ENCODE measurements around the gene CNOT1.
A peak's percentile ranks its signal among the peaks of the same experiment; 100 is the strongest.
"Not testable (repeated sequence)": the region's sequence is repeated elsewhere in the genome, so short reads cannot be mapped to it uniquely, and the experiment has no call there.

The CNOT1 gene

DNA sequence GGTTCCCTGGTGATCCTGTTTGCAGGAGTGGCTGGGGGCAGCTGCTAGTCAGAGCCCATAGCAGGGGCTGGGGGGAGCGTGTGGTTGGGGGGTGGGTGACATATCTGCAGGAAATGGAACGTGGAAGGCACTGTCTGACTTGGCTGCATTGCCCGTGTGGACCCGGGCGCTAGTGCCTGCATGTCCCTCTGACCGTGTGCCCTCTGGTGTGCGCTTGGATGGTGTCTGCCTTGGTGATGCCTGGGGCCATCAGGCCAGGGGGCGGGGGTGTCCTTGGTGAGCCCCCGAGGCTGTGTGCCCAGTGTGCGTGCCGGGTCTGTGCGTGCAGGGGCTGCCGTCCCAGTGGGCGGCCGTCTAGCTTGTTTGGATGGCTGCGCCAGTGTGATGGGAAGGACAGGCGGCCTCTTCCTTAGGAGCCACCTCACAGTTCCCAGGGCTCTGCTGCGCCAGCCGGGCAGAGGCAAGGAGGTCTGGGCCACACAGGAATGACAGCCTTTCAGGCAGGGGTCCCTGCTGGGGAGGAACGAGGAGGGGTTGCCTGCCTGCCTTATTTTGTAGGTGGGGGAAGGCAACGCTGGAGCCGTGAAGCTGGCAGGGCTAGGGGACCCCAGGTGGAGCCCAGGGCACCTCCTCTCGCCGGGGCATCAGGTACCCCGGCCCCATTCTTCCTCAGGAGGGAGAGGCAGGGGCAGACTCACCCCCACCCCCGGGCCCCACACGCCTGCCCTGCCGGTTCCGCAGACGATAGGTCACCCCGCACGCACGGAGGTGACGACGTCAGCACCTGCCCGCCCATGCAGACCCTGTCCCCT, 129.0 kb downstream of the CNOT1 start:
- DNase-seq, result no peak

DNA sequence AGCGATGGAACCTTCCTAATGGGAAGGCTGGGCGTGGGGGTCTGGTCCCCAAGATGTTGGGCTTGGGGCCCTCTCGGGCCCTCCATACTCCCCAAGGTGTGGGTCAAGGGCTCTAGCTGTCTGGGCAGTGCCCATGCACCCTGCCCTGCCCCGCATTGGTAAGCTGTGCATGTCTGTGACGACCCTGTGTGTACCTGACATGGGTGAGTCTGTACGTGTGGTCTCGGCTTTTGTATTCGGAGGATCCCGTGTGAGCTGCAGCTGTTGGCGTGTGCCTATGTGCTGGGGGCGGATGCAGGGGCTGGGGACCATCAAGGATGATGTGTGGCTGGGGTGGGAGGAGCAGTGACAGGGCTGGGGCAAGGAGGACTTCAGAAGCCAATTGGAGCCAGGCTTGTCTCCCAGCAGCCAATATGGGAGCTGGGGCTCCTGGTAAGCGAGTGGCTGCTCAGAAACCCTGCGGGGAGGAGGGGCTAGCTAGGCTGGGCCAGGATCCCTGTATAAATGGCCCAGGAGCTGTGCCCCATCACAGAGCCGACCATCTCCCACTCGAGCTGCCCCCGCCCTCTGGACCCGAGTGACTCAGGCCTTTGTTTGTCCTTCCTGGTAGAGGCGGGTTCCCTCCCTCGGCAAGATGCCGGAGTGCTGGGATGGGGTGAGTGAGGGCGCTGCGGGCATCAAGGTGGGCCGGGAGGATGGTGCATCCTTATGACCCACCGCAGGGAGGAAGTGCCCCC, 129.8 kb downstream of the CNOT1 start, which contains the start of gene NDRG4:
Gene NDRG4, plus strand, starts transcription at position 529 of the 737 bp plus-strand sequence. Its CDS starts 106 bp downstream, at position 635.
- DNase-seq, result peak in 1 of 2 experiments; percentile 11

DNA sequence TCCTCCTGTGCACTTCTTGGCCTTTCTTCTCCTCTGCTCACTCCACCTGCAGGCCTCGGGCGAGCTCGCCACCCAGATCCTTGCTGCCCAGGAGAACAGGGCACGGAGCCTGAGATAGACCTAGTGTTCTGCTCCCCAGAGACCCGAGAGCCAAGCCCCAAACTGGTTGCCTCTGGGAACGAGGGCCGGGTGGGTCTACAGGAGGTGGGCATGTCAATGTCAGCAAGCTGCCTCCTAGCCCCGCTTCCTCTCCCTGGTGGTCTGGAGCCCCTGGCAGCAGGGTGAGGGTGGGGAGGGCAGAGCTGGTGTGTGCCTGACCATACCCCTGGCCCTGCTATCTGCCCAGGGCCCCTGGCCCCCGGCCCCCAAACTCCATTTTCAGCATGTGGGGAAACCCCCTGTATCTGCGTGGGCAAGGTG, 130.5 kb downstream of the CNOT1 start:
- DNase-seq, result no peak

DNA sequence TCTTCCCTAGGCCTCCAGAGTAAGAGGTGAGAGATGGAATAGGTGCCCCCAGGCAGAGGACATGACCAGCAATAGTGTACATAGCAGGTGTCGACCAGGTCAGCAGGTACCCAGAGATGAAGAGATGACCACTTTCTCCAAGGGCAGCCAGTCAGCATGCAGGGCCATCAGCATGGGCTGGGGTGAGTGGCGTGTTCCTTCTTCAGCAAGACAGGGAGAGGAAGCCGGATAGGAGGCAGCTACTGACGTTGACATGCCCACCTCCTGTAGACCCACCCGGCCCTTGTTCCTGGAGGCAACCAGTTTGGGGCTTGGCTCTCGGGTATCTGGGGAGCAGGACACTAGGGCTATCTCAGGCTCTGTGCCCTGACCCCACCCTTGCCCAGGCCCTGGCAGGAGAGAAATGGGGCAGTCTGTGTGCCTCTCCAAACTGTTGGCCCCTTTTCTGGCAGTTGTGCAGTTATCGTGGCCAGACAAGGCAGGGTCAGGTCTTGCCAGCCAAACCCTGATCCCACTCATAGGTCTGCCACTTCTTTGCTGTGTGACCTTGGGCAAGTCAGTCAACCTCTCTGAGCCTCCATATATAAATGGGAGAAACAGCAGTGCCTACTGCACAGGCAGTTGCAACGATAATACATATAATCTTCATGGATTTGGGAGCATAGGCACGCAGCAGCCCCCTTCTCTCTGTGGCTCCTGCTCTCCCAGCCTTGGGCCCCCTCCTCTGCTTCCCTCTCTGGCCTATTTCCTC, 131.1 kb downstream of the CNOT1 start:
- no peak for DNase-seq

DNA sequence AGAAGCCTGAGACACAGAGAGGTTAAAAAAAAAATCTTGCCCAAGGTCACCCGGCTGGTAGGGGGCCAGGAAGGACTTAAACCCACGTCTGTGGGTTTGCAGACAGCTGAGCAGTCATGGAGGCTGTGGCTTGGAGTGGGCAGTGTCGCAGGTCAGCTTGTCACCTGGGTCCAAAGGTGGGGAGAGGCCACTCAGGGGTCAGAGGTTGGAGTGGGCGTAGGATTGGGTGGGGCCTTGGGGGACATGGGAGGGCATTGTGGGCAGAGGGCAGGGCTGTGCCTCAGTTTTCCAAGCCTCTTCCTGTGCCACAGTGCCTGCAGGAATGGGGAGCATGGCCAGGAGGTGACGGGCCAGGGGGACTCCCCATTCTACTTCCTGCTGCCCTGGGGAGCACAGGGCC, 131.7 kb downstream of the CNOT1 start:
- DNase-seq, result no peak

DNA sequence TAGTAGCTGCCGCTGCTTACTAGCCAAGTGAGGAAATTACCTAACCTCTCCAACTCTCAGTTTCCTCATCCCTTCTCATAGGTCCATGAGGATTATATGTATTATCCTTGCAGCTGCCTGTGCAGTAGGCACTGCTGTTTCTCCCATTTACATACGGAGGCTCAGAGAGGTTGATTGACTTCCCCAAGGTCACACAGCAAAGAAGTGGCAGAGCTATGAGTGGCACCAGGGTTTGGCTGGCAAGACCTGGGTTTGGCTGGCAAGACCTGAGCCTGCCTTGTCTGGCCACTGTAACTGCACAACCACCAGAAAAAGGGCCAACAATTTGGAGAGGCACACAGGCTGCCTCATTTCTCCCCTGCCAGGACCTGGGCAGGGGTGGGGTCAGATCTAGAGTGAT, 132.2 kb downstream of the CNOT1 start:
- no peak for DNase-seq

DNA sequence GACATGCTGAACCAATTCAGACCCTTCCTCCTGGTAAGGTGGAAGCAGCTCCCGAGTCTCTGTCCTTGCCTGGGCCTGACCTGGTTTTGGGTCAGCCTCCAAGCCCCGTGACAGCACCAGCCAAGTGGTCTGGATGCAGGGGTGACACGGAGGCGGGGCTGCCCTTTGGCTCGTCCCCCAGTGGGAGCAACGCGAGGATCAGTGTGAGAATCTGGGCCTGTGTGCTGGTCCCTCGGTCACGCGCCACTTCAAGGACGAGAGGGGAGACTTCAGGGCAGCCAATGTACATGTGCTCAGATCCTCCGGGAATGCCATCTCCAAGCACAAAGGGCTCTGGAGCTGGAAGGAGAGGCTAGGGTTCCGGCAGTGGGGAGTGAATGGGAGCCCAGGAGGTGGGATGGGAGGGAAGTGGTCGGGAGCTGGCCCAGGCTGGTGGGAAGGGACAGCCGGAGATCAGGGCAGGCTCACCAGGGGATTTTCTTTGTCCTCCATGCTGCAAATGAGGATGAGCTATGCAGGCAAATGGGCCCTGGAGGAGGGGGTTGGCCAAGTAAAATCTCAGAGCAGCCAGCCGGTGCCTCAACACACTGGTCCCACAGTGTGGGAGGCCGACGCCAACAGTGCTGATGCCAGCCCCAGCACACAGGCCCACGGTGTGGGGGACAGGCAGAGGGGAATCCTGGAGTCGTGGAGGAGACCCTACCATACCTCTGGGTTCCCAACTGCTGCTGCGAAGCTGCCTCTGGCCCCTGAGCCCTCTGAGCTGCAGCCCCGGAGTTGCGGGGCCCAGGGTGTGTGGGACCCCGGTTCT, 133.9 kb downstream of the CNOT1 start:
- DNase-seq, result no peak

DNA sequence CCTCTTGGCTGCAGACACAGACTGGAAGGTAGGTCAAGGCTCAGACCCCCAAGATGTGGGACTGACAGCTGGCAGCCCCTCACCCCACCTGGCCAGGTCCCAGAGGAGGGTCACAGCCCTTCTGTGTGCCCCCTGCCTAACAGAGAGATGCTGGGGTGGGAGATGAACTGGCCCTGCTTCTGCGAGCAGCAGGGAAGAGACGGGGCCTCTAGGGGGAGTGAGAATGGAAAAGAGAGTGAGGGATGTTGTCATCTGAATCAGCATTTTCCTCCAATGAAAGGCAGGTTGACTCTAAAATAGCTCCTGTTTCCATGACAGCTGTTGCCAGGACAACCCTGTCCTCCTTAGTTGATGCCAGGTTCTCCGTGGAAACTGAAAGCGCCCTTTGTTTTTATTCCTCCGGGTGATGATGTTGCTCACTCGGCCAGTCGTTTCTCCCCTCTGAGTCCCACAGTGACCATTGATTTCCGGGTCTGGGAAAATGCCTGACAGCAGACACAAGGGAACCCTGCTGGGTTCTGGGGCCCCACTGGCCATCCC, 134.6 kb downstream of the CNOT1 start:
- DNase-seq, result peak; percentile 40 to 48

DNA sequence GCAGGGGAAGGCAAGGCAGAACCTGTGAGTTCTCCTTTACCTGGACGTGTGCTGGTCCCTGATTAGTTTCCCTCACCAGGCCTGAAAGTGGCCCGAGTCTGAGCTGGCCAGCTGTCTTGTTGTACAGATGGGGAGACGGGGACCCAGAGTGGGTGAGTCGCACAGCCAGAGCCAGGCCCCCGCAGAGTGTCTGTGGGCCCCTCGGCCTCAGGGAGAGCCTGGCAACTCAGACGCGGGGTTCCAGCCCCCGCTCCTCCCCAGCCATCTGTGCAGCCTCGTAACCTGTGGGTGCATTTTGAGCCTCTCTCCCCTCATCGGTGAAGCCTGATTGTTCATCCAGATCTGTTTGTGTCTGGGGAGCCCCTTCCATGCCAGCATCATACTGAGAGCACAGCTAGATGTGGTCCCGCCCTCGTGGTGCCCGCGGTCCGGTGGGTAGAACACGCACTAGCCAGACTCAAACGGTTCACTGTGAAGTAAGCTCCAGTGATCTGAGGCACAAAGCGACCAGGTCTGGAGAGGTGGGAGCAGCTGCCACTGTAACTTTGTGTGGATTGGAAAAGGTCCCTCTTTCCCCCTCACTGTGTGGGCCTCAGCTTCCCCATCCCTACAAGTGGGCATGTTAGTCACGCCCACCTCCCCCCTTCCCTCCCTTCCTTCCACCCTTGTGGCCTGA, 135.7 kb downstream of the CNOT1 start:
- no peak for DNase-seq

DNA sequence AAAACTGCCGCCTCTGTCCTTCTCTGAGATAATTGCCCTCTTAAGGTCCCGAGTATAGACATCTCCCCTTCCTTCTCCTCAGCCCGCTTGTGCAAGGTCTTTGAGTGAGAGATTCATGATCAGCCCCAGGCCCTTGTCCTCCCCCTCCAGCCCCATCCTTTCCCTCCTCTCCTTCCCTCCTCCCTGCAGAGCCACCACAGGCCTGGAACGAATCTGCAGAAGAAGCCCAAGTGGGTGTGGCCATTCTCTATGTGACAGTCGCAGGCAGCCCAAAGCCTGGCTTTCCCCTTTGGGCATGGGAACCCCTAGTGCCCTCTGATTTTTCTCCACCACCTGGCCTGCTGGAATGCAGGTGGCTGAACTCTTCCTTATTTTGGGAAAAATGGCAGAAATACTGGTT, 136.9 kb downstream of the CNOT1 start:
- DNase-seq, result no peak

DNA sequence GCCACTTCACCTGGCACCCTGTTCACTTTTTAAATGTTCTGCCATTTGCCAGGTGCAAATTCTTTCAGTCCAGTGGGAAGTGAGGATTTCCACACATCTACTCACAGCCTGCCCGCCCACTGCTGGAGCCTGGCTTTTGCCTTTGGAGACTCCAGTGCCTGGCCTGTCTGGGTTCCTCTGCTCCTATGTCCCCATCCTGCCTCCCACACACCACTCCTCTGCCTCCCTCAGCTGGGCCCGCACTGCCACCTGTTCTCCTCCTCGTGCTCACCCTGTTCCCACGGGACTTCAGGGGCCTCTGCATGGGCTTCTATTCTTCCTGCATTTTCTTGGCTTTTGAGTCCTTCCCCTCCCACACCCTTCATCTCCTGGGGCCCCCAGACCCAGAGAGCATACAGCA, 137.6 kb downstream of the CNOT1 start:
- no peak for DNase-seq

DNA sequence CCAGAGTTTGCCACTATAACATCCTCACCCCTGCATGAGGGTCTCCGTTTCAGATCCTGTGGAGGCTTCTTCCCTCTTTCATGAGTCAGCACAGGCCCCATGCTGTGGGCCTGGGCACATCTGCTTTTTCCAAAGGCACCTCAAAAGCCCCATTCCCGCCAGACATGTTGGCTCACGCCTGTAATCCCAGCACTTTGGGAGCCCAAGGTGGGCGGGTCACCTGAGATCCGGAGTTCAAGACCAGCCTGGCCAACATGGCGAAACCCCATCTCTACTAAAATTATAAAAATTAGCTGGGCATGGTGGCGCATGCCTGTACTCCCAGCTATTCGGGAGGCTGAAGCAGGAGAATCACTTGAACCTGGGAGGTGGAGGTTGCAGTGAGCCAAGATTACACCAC, 139.1 kb downstream of the CNOT1 start:
- DNase-seq, result not testable (repeated sequence)

DNA sequence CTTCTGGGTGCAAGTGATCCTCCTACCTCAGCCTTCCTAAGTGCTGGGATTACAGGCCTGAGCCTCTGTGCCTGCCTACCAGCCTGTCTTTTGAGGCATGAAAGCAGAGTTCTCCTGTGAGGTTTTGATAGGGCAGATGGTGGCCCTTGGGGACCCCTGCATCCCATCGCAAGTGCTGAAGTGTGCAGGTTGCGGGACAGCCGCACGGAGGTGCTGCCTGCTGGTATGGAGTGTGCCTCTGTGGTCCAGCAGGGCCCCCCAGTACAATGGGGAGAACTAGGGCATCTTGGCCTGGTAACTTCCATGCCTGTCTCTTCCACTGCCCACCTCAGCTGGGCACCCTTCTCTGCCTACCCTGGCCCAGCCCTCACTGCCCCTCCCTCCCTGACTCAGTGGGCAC, 139.6 kb downstream of the CNOT1 start:
- DNase-seq, result no peak

DNA sequence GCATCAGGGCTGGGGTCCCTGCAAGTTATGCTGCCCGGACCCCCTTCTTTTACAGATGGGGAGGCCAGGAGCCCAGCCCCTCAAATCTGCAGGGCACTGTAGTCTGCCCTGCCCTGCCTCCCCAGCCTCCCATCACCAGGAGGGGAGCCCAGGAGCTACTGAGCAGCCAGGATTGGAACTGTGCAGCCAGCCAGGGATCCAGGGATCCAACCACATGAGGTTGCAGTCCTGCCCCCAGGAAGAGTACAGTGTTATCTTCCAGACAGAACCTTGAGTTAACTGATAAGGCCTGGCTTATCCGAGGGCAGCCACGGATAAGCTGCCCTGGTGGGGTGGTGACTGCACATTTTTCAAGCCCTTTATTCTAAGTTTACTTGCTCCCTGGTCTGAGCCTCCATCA, 141.1 kb downstream of the CNOT1 start:
- no peak for DNase-seq

DNA sequence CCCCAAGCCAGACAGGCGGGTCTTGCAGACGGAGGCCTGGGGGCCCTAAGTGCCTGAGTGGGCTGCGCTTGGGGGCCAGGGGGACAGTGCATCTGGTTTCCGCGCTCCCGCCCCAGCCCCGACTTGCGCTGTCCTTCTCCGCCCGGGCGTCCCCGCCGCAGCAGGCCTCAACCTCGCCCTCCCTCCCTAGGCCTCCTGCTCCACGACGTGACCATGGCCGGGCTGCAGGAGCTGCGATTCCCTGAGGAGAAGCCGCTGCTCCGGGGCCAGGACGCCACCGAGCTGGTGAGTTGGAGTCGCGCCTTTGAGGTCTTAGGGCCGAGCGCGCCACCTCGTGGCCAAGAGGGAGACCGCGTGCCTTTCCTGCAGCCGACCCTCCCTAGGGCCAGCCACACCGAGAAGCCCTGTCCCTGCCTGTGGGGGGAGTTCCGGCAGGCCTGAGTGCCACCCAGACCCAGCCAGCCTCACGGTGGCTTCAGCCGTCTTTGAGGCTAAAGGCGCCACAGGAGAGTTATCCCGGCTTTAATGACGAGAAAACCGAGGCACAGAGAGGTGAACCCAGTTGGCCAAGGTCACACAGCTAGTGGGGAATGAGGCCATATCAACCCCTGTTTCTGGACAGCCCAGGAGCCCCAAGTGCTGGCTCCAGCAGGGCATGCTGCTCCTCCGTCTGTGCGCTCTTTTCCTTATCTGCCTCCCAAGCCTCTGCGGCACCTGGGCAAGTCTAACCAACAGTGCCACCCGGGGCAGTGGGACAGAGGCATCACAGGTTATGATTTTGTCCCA, 141.9 kb downstream of the CNOT1 start:
- DNase-seq, result peak; percentile 58 to 72

DNA sequence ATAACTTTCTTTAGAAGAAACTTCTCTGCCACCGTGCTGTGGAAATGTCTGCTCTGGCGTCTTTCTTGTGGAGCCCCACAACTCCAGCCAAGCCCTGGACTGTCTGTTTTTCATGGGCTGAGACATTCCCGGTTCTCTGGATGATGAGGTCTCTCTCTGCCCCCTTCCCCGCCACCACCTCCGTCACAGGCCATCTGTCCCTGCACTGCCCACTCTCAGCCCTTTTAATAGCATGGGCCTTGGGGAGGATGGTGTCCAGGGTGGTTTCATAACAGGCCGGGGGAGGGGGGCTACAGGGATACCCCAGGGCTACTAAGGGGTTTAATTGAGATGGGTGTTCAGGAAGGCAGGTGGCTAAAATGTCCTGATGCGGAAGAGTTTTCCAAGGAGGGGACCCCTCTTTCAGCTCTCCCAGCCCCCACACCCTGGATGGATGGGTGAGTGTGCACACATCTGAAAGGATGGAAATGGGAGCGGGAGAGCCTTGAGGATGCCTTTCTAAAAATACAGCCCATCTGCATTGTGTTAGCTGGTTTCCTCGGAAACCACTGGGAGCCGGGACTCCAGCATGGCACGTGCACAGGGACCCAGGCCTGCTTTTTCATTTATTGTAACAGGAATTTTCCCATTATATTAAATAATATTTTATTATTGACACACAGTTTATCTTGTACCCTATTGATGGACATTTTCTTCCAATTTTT, 144.3 kb downstream of the CNOT1 start:
- no peak for DNase-seq

DNA sequence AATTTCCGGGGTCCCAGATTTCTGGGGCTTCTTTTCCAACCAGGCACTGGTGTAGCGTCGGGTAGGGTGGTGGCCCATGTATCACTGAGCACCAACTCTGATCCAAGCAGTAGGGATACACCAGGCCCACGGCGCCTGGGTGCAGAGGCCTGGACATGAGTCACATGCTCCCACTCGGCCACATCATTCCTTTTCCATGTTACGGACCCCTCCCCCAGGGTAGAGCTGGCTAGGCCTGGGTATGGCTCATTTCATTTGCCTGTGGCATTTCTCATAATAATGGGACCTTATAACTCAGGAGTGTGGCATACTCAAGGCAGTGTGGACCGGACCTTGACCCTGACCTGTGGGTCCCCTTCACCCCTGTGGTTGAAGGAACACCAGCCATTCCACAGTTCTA, 147.7 kb downstream of the CNOT1 start:
- DNase-seq, result no peak

DNA sequence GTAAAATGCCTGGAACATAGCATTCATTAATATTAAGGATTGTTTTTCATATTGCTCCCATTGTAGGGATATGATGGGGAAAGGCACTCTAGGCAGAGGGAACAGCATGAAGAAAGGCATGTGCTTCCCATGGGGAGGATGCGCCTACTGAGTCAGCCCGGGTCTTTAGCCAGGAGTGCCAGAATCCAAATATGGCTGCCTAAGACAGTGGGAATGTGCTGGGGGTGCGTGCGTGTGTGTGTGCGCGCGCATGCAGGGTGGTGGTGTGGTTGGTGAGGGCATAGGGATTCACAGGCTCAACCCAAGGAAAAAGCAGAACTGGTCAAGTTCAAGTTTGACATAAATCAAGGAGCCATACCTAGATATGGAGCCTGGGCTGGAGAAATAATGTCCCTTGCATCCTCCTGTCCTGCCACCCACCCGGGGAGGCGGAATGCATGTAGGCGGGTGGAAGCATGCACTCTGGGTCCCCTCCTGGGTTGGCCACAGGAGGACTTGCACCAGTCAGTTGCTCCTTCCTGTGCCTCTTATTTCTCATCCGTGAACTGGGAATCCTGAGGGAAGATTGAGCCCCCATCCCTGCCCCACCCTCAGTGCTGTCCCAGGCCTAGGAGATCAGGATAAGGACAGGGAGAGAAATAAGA, 148.3 kb downstream of the CNOT1 start:
- DNase-seq, result no peak

DNA sequence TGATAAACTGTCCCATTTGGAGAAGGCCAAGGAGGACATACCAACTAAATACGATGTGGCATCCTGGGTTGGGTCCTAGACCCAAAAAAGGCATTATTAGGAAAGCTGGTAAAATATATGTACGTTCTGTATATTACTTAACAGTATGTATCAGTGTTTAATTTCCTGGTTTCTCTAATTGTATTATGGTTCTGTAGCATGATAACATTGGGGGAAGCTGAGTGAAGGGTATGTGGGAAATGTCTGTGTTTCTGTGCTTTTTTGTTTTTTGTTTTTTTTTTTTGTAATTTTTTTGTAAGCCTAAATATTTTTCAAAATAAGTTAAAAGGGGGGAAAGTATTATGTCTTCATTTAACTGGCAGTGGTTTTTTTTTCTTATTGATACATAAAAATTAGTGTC, 151.2 kb downstream of the CNOT1 start:
- DNase-seq, result no peak

DNA sequence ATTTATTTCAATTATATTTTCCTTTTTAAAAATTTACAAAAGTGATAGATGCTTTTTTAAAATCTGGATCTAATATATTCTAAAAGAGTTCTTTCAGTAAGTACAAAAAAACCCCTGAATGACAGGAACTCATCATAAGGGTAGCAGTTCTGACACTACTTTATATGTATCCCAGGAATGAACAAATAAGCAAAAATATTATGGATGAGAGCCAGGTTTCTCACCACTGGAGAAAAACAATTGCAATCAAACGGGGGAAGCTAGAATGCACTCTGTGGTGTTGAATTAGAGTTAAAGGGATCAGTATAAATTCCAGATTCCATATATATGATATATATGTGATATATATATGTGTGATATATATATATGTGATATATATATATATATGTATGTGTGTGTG, 152.8 kb downstream of the CNOT1 start:
- DNase-seq, result no peak

Data from stimulated activated CD4-positive, alpha-beta T cell treated with anti-CD3 and anti-CD28 coated beads, Interleukin-4, amount 100 ng/mL, for 4 hours (primary cell).